H1 (cell line): ENCODE results near the gene NUDCD2. TPM values are rescaled to one million over a fixed set of nuclear protein-coding genes. Genes with fewer than 3 reads are reported as not detected.
A peak's percentile ranks its signal among the peaks of the same experiment; 100 is the strongest.

Experiments
- CHD2 ChIP-seq: IDR thresholded peaks from 2 replicates; pipeline ENCODE4 v1.6.1; 2012; ENCODE audit warnings: low read length, improper control_type of control experiment
- KDM5A ChIP-seq: fragments of 200-600 bp; IDR thresholded peaks from 2 replicates; pipeline ENCODE4 v1.7.1; 2012; ENCODE audit warnings: mild to moderate bottlenecking, low read length, inconsistent platforms, mixed read lengths
- RBBP5 ChIP-seq: IDR thresholded peaks from 2 replicates; pipeline ENCODE4 v1.7.1; 2012; ENCODE audit warnings: low read depth, mild to moderate bottlenecking, inconsistent platforms, low read length, moderate library complexity, borderline replicate concordance
- SAP30 ChIP-seq: fragments of 300-600 bp; sonication (generic); IDR thresholded peaks from 2 replicates; pipeline ENCODE4 v1.7.1; 2012; ENCODE audit warnings: low read length, moderate library complexity, mild to moderate bottlenecking, inconsistent platforms; ENCODE audit not compliant: insufficient read depth, insufficient replicate concordance
- polyA plus RNA-seq, 7 experiments: library from polyadenylated mRNA; depleted of rRNA in 3 of 7; stranded (reverse) in 5 of 7; unstranded in 2 of 7; fragments of >200 nt in 5 of 7; fragments of 200-250 nt in 2 of 7; gene quantifications; 1 replicate in 5 of 7; 2 replicates in 1 of 7; 4 replicates in 1 of 7; pipeline versions ENCODE4 v1.2.1 to v1.2.3, GENCODE V29; 2011 to 2013; ENCODE audit warnings: missing spikeins in 2 of 7, mixed read lengths in 2 of 7
- total RNA-seq: library from RNA; stranded (reverse); fragmentation: NEBNext Ultra II Directional; extraction: Animal tissue kit (Norgen Biotek cat#: 25700); gene quantifications from 2 replicates; pipeline ENCODE4 v1.2.1, GENCODE V29; 2021
- TF ChIP-seq, protein P1 (sequence below): fragments of 300-600 bp; sonication (generic); IDR thresholded peaks from 2 replicates; pipeline ENCODE4 v1.7.1; 2012; ENCODE audit warnings: low read length, moderate library complexity, mild to moderate bottlenecking, inconsistent platforms; ENCODE audit not compliant: insufficient replicate concordance
- TF ChIP-seq, protein P2 (sequence below): IDR thresholded peaks from 2 replicates; pipeline ENCODE4 v1.6.1; 2012; ENCODE audit warnings: low read length, inconsistent platforms

Gene NUDCD2
- total and polyA plus RNA-seq, 2 of the 8 experiments (the other 6 are each of a cell fraction or from before 2014, with no cell fraction given): 12.2 to 59.5 TPM

DNA sequence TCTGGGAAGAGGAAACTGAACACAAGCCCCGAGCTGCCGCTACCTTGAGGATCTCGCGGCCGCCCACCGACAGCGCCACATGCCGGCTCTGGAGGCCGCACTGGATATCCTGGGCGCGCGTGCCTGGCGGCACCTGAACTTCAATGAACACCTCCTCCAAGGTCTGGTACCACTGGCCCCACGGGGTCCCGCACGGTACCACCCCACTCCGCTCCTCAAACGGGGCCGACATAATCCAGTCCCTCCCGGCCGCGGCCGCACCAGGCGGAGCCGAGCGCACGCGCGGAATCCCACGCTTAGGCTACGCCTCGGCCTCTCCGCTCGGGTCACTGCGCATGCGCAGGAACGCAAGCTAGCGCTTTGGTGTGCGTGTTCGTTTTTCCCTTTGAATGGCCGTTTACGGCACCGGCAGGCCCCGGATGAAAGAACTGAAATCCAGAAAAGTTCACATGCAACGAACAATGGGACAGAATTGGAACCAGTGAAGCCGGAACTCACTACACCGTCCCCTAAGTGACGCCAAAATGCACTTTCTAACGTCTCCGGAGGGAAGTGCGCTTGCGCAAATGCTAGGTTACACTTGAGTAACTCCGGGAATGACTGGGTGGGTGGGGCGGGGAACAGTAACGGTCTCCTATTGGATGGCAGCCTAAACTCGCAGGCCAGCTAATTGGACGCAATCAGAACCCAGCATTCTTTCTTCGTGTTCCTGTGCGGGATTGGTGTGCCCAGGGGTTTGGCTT, at the start of gene NUDCD2 (continued):
- TF ChIP-seq, protein P1, sequence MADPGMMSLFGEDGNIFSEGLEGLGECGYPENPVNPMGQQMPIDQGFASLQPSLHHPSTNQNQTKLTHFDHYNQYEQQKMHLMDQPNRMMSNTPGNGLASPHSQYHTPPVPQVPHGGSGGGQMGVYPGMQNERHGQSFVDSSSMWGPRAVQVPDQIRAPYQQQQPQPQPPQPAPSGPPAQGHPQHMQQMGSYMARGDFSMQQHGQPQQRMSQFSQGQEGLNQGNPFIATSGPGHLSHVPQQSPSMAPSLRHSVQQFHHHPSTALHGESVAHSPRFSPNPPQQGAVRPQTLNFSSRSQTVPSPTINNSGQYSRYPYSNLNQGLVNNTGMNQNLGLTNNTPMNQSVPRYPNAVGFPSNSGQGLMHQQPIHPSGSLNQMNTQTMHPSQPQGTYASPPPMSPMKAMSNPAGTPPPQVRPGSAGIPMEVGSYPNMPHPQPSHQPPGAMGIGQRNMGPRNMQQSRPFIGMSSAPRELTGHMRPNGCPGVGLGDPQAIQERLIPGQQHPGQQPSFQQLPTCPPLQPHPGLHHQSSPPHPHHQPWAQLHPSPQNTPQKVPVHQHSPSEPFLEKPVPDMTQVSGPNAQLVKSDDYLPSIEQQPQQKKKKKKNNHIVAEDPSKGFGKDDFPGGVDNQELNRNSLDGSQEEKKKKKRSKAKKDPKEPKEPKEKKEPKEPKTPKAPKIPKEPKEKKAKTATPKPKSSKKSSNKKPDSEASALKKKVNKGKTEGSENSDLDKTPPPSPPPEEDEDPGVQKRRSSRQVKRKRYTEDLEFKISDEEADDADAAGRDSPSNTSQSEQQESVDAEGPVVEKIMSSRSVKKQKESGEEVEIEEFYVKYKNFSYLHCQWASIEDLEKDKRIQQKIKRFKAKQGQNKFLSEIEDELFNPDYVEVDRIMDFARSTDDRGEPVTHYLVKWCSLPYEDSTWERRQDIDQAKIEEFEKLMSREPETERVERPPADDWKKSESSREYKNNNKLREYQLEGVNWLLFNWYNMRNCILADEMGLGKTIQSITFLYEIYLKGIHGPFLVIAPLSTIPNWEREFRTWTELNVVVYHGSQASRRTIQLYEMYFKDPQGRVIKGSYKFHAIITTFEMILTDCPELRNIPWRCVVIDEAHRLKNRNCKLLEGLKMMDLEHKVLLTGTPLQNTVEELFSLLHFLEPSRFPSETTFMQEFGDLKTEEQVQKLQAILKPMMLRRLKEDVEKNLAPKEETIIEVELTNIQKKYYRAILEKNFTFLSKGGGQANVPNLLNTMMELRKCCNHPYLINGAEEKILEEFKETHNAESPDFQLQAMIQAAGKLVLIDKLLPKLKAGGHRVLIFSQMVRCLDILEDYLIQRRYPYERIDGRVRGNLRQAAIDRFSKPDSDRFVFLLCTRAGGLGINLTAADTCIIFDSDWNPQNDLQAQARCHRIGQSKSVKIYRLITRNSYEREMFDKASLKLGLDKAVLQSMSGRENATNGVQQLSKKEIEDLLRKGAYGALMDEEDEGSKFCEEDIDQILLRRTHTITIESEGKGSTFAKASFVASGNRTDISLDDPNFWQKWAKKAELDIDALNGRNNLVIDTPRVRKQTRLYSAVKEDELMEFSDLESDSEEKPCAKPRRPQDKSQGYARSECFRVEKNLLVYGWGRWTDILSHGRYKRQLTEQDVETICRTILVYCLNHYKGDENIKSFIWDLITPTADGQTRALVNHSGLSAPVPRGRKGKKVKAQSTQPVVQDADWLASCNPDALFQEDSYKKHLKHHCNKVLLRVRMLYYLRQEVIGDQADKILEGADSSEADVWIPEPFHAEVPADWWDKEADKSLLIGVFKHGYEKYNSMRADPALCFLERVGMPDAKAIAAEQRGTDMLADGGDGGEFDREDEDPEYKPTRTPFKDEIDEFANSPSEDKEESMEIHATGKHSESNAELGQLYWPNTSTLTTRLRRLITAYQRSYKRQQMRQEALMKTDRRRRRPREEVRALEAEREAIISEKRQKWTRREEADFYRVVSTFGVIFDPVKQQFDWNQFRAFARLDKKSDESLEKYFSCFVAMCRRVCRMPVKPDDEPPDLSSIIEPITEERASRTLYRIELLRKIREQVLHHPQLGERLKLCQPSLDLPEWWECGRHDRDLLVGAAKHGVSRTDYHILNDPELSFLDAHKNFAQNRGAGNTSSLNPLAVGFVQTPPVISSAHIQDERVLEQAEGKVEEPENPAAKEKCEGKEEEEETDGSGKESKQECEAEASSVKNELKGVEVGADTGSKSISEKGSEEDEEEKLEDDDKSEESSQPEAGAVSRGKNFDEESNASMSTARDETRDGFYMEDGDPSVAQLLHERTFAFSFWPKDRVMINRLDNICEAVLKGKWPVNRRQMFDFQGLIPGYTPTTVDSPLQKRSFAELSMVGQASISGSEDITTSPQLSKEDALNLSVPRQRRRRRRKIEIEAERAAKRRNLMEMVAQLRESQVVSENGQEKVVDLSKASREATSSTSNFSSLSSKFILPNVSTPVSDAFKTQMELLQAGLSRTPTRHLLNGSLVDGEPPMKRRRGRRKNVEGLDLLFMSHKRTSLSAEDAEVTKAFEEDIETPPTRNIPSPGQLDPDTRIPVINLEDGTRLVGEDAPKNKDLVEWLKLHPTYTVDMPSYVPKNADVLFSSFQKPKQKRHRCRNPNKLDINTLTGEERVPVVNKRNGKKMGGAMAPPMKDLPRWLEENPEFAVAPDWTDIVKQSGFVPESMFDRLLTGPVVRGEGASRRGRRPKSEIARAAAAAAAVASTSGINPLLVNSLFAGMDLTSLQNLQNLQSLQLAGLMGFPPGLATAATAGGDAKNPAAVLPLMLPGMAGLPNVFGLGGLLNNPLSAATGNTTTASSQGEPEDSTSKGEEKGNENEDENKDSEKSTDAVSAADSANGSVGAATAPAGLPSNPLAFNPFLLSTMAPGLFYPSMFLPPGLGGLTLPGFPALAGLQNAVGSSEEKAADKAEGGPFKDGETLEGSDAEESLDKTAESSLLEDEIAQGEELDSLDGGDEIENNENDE: no peak
- TF ChIP-seq SAP30: no peak
- no peak for TF ChIP-seq KDM5A
- no peak; the same call in 1 of the 2 replicates for TF ChIP-seq RBBP5
- 0 out of 2 replicates have a peak, but pooled peaks have one; percentile 11 for TF ChIP-seq CHD2
- TF ChIP-seq, protein P2, sequence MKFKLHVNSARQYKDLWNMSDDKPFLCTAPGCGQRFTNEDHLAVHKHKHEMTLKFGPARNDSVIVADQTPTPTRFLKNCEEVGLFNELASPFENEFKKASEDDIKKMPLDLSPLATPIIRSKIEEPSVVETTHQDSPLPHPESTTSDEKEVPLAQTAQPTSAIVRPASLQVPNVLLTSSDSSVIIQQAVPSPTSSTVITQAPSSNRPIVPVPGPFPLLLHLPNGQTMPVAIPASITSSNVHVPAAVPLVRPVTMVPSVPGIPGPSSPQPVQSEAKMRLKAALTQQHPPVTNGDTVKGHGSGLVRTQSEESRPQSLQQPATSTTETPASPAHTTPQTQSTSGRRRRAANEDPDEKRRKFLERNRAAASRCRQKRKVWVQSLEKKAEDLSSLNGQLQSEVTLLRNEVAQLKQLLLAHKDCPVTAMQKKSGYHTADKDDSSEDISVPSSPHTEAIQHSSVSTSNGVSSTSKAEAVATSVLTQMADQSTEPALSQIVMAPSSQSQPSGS: no peak
